H9 (cell line): ENCODE measurements around the gene HOXD8. TPM values are rescaled to one million over a fixed set of nuclear protein-coding genes. Genes with fewer than 3 reads are reported as not detected.

Experiments used
- DNase-seq: peaks from one replicate; pipeline ENCODE4 v3.0.0-alpha.2; 2017
- H2AFZ ChIP-seq: one replicate; pipeline ENCODE4 v1.6.1; 2013; ENCODE audit warnings: mild to moderate bottlenecking, low read length, control low read depth, moderate library complexity
- H2AK5ac ChIP-seq: 2 replicates; pipeline ENCODE4 v1.6.1; 2013; ENCODE audit warnings: low read length, control low read depth, mixed read lengths; ENCODE audit not compliant: insufficient read length
- H2BK120ac ChIP-seq: one replicate; pipeline ENCODE4 v1.6.1; 2013; ENCODE audit warnings: low read depth, mild to moderate bottlenecking, low read length, control low read depth, inconsistent platforms; ENCODE audit not compliant: poor library complexity, severe bottlenecking
- H2BK12ac ChIP-seq: 2 replicates; pipeline ENCODE4 v1.6.1; 2013; ENCODE audit warnings: low read length, control low read depth, mixed read lengths, low read depth; ENCODE audit not compliant: insufficient read length
- H2BK15ac ChIP-seq: 2 replicates; pipeline ENCODE4 v1.6.1; 2013; ENCODE audit warnings: low read depth, low read length, control low read depth
- H2BK20ac ChIP-seq: one replicate; pipeline ENCODE4 v1.6.1; 2013; ENCODE audit warnings: low read depth, mild to moderate bottlenecking, low read length, control low read depth, inconsistent platforms; ENCODE audit not compliant: poor library complexity, severe bottlenecking
- H2BK5ac ChIP-seq: 2 replicates; pipeline ENCODE4 v1.6.1; 2013; ENCODE audit warnings: low read length, control low read depth, mixed read lengths; ENCODE audit not compliant: insufficient read length
- H3K14ac ChIP-seq: 2 replicates; pipeline ENCODE4 v1.6.1; 2013; ENCODE audit warnings: low read length, control low read depth; ENCODE audit not compliant: insufficient read depth
- H3K18ac ChIP-seq: 2 replicates; pipeline ENCODE4 v1.6.1; 2013; ENCODE audit warnings: low read depth, mild to moderate bottlenecking, mixed read lengths, low read length, control low read depth; ENCODE audit not compliant: insufficient read length
- H3K23ac ChIP-seq: 2 replicates; pipeline ENCODE4 v1.6.1; 2013; ENCODE audit warnings: low read length, control low read depth, mixed read lengths, low read depth; ENCODE audit not compliant: insufficient read length
- H3K23me2 ChIP-seq: 2 replicates; pipeline ENCODE4 v1.6.1; 2013; ENCODE audit warnings: low read depth, mild to moderate bottlenecking, mixed read lengths, low read length, control low read depth; ENCODE audit not compliant: insufficient read length, poor library complexity, severe bottlenecking
- H3K27ac ChIP-seq: 2 replicates; pipeline ENCODE4 v1.5.1; 2013; ENCODE audit warnings: low read length, control low read depth, mixed read lengths, low read depth; ENCODE audit not compliant: insufficient read length
- H3K27me3 ChIP-seq: 2 replicates; pipeline ENCODE4 v1.6.1; 2013; ENCODE audit warnings: low read length, control low read depth, inconsistent platforms; ENCODE audit not compliant: insufficient read depth
- H3K4ac ChIP-seq: 2 replicates; pipeline ENCODE4 v1.6.1; 2013; ENCODE audit warnings: low read depth, mild to moderate bottlenecking, control low read depth, inconsistent platforms, low read length, moderate library complexity
- H3K4me1 ChIP-seq: 2 replicates; pipeline ENCODE4 v1.6.1; 2013; ENCODE audit warnings: low read length, control low read depth, inconsistent platforms; ENCODE audit not compliant: insufficient read depth
- H3K4me2 ChIP-seq: 2 replicates; pipeline ENCODE4 v1.6.1; 2013; ENCODE audit warnings: low read length, control low read depth, mixed read lengths; ENCODE audit not compliant: insufficient read length, insufficient read depth
- H3K56ac ChIP-seq: 2 replicates; pipeline ENCODE4 v1.6.1; 2013; ENCODE audit warnings: low read depth, mild to moderate bottlenecking, mixed read lengths, low read length, control low read depth; ENCODE audit not compliant: insufficient read length
- H3K79me1 ChIP-seq: 2 replicates; pipeline ENCODE4 v1.6.1; 2013; ENCODE audit warnings: low read depth, mild to moderate bottlenecking, moderate library complexity, low read length, control low read depth, inconsistent platforms; ENCODE audit not compliant: insufficient read depth, poor library complexity, severe bottlenecking
- H3K79me2 ChIP-seq: 2 replicates; pipeline ENCODE4 v1.6.1; 2013; ENCODE audit warnings: low read length, control low read depth, inconsistent platforms; ENCODE audit not compliant: insufficient read depth
- H3K9ac ChIP-seq: 2 replicates; pipeline ENCODE4 v1.6.1; 2013; ENCODE audit warnings: low read length, control low read depth, mixed read lengths; ENCODE audit not compliant: insufficient read length; ENCODE audit errors: extremely low read depth
- H3K9me3 ChIP-seq: one replicate; pipeline ENCODE4 v1.6.1; 2013; ENCODE audit warnings: low read depth, low read length, inconsistent platforms; ENCODE audit not compliant: control insufficient read depth
- H3T11ph ChIP-seq: one replicate; pipeline ENCODE4 v1.6.1; 2013; ENCODE audit warnings: mild to moderate bottlenecking, low read length, control low read depth, inconsistent platforms
- H4K20me1 ChIP-seq: one replicate; pipeline ENCODE4 v1.6.1; 2013; ENCODE audit not compliant: control insufficient read depth, insufficient read length, insufficient read depth
- H4K5ac ChIP-seq: 2 replicates; pipeline ENCODE4 v1.6.1; 2013; ENCODE audit warnings: low read depth, mild to moderate bottlenecking, mixed read lengths, low read length, control low read depth; ENCODE audit not compliant: insufficient read length
- H4K8ac ChIP-seq: replicated peaks from 2 replicates; pipeline ENCODE4 v1.6.1; 2013; ENCODE audit warnings: low read length, control low read depth, mixed read lengths, low read depth; ENCODE audit not compliant: insufficient read length
- H4K91ac ChIP-seq: 2 replicates; pipeline ENCODE4 v1.6.1; 2013; ENCODE audit warnings: low read depth, mild to moderate bottlenecking, moderate library complexity, mixed read lengths, low read length, control low read depth; ENCODE audit not compliant: insufficient read length
- H3K27ac Mint-ChIP-seq, 3 experiments: 2 replicates in 2 of 3; 3 replicates in 1 of 3; pipeline ENCODE4 v1.8.0; 2020 to 2021; ENCODE audit warnings: mixed read lengths in 3 of 3, mild to moderate bottlenecking in 1 of 3, moderate library complexity in 1 of 3
- H3K27me3 Mint-ChIP-seq: 2 replicates; pipeline ENCODE4 v1.8.0; 2021; ENCODE audit warnings: low read depth, mild to moderate bottlenecking, moderate library complexity, mixed read lengths
- H3K36me3 Mint-ChIP-seq, 3 experiments: 2 replicates in 2 of 3; 3 replicates in 1 of 3; pipeline ENCODE4 v1.8.0; 2020 to 2021; ENCODE audit warnings: low read depth in 3 of 3, mixed read lengths in 3 of 3; ENCODE audit not compliant: insufficient read depth in 1 of 3
- H3K4me1 Mint-ChIP-seq, 2 experiments: 2 replicates each; pipeline ENCODE4 v1.8.0; 2020; ENCODE audit warnings: mixed read lengths in 2 of 2
- H3K4me3 Mint-ChIP-seq, 2 experiments: 2 replicates in 1 of 2; 3 replicates in 1 of 2; pipeline ENCODE4 v1.8.0; 2020 to 2021; ENCODE audit warnings: mild to moderate bottlenecking in 2 of 2, mixed read lengths in 2 of 2, moderate library complexity in 1 of 2
- H3K9me3 Mint-ChIP-seq, 2 experiments: 2 replicates in 1 of 2; 3 replicates in 1 of 2; pipeline ENCODE4 v1.8.0; 2020; ENCODE audit warnings: mild to moderate bottlenecking in 2 of 2, mixed read lengths in 2 of 2, moderate library complexity in 1 of 2
- CTCF ChIP-seq: fragments of 200-600 bp; sonication (generic); conservative IDR thresholded peaks from 3 replicates; pipeline ENCODE4 v1.8.0; 2021; ENCODE audit warnings: antibody characterized with exemption, mild to moderate bottlenecking
- WGBS: extraction: QIAGEN DNeasy Blood & Tissue Kit; methylation state at CpG from one replicate; pipeline ENCODE4 v1.1.7; 2013; ENCODE audit warnings: missing lambda C conversion rate, low lambda C conversion rate, mixed read lengths; ENCODE audit not compliant: insufficient read length; ENCODE audit errors: extremely low coverage; 5-methylcytosine and 5-hydroxymethylcytosine counted together
- total RNA-seq: library from RNA; stranded (reverse); gene quantifications from 2 replicates; pipeline ENCODE4 v1.2.1, GENCODE V29; 2021

Gene HOXD8
- total RNA-seq, 1 experiment from 2014 or later: not detected

- Histone ChIP-seq H2BK15ac (no peak overlapping the region), H3K27me3 (peaks cover 93% of the 10 kb centered on the region)
- no CpG with 5 or more reads among the region's 4 CpGs for WGBS
Observed at GRCh38 chr2:176109946-176110345, 19.6 kb upstream of the HOXD8 start.

More at GRCh38 chr2:176109946-176110345, 19.6 kb upstream of the HOXD8 start:
- no peak for TF ChIP-seq CTCF
- Mint-ChIP-seq H3K36me3 (no peaks in the 10 kb centered on the region; a peak in 1 of 7 replicates), H3K4me1 (peaks cover 9 to 35% of the 10 kb centered on the region in 2 experiments), H3K9me3 (peaks cover 0 to 17% of the 10 kb centered on the region in 2 experiments), H3K4me3 (no peak overlapping the region), H3K27ac (no peak overlapping the region), H3K27me3 (peaks cover 96% of the 10 kb centered on the region)
- Histone ChIP-seq H4K8ac (no peak overlapping the region), H3K14ac (no peak overlapping the region), H3K9ac (no peak overlapping the region), H3K9me3 (no peaks in the 10 kb centered on the region), H3K18ac (no peak overlapping the region), H3K79me2 (no peaks in the 10 kb centered on the region), H3T11ph (no peak overlapping the region), H3K79me1 (no peaks in the 10 kb centered on the region), H3K23me2 (no peaks in the 10 kb centered on the region), H4K5ac (no peak overlapping the region), H2AFZ (no peak overlapping the region), H2BK120ac (no peak overlapping the region), H2BK20ac (no peak overlapping the region), H2AK5ac (no peak overlapping the region), H3K23ac (no peak overlapping the region), H3K4me2 (no peak overlapping the region), H3K56ac (no peak overlapping the region), H3K4ac (no peak overlapping the region), H4K20me1 (no peaks in the 10 kb centered on the region), H3K27ac (no peak overlapping the region), H3K4me1 (no peaks in the 10 kb centered on the region), H2BK12ac (no peak overlapping the region), H4K91ac (no peak overlapping the region), H2BK5ac (no peak overlapping the region)
- peak; percentile 12 for DNase-seq
